Lower leg skin (tissue), 3 donors: Measurements from ENCODE around the gene C2orf76.

Experiments
- POLR2A ChIP-seq, 2 donors: fragments of 450-650 bp; IDR thresholded peaks; one replicate each; pipeline ENCODE4 v1.6.1; 2016 to 2017; ENCODE audit warnings: antibody characterized with exemption in 2 of 2, mild to moderate bottlenecking in 1 of 2, moderate library complexity in 1 of 2
- TF ChIP-seq, protein P1 (sequence below), 3 donors: fragments of 450-650 bp; IDR thresholded peaks; one replicate each; pipeline ENCODE4 v1.5.1; 2016; ENCODE audit warnings: antibody characterized with exemption in 3 of 3, mild to moderate bottlenecking in 3 of 3, moderate library complexity in 2 of 3

DNA sequence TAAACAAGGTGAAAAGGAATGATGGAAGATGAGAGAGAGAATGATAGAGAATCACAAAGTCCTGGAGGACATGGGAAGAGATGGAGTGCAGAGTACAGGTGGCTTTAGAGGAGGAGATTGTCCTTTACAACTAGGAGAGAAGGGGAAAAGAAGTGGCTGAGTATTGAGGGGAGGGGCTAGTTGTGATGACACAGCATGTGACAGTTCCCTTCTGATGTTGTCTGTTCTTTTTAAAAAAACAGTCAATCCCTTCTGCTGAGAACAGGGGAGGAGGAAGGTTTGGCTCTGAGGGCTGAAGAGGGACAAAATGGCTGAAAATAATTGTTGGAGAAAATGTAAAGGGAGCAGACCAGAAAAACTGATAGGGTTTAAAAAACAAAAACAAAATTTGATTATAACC is 99.0 kb downstream of the C2orf76 start:
- TF ChIP-seq, protein P1, sequence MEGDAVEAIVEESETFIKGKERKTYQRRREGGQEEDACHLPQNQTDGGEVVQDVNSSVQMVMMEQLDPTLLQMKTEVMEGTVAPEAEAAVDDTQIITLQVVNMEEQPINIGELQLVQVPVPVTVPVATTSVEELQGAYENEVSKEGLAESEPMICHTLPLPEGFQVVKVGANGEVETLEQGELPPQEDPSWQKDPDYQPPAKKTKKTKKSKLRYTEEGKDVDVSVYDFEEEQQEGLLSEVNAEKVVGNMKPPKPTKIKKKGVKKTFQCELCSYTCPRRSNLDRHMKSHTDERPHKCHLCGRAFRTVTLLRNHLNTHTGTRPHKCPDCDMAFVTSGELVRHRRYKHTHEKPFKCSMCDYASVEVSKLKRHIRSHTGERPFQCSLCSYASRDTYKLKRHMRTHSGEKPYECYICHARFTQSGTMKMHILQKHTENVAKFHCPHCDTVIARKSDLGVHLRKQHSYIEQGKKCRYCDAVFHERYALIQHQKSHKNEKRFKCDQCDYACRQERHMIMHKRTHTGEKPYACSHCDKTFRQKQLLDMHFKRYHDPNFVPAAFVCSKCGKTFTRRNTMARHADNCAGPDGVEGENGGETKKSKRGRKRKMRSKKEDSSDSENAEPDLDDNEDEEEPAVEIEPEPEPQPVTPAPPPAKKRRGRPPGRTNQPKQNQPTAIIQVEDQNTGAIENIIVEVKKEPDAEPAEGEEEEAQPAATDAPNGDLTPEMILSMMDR (IDR thresholded peaks at IDR 0.05), result no peak
- TF ChIP-seq POLR2A (IDR thresholded peaks at IDR 0.05), result no peak
